ENCODE results near the gene TPPP.

- TF ChIP-seq POLR2A (IDR thresholded peaks at IDR 0.05) (no peak), CTCF (IDR thresholded peaks at IDR 0.05) (no peak), EP300 (IDR thresholded peaks at IDR 0.05) (no peak), POLR2AphosphoS5 (IDR thresholded peaks at IDR 0.05) (no peak)
Measured at GRCh38 chr5:675871-676698, 17.1 kb downstream of the TPPP start.
